Fibroblast of villous mesenchyme (primary cell): ENCODE data around the gene WARS2. TPM values are rescaled to one million over a fixed set of nuclear protein-coding genes. Genes with fewer than 3 reads are reported as not detected.

Experiments used
- DNase-seq: peaks from one replicate; pipeline ENCODE4 v3.0.0-alpha.2; 2010; ENCODE audit warnings: low read depth
- H3K4me3 ChIP-seq: 2 replicates; pipeline ENCODE4 v1.5.1; 2011; ENCODE audit warnings: low read depth, mild to moderate bottlenecking, low read length
- CTCF ChIP-seq: IDR thresholded peaks from 2 replicates; pipeline ENCODE4 v1.5.1; 2012; ENCODE audit warnings: low read depth, mild to moderate bottlenecking, low read length; ENCODE audit not compliant: insufficient read depth
- total RNA-seq: library from RNA; depleted of rRNA; stranded (reverse); fragments of >200 nt; gene quantifications from 2 replicates; pipeline ENCODE4 v1.2.3, GENCODE V29; 2012

The WARS2 gene
- total RNA-seq, 1 donor = 20.3 TPM

GRCh38 chr1:119150150-119150549, 9.7 kb upstream of the WARS2 start:
- no peak overlapping the region for H3K4me3 ChIP-seq
- DNase-seq = no peak
- no peak for TF ChIP-seq CTCF

GRCh38 chr1:119147661-119148090, 7.2 kb upstream of the WARS2 start:
- H3K4me3 ChIP-seq = no peak overlapping the region
- TF ChIP-seq CTCF = no peak
- peak; percentile 70 for DNase-seq

- no peak for TF ChIP-seq CTCF
- H3K4me3 ChIP-seq = no peak overlapping the region
- DNase-seq = no peak
Observed at GRCh38 chr1:119146466-119146865, 6.0 kb upstream of the WARS2 start.

- no peak for DNase-seq
- H3K4me3 ChIP-seq = no peak overlapping the region
- TF ChIP-seq CTCF = no peak
Observed at GRCh38 chr1:119144813-119145212, 4.4 kb upstream of the WARS2 start.

GRCh38 chr1:119143706-119144105, 3.3 kb upstream of the WARS2 start:
- DNase-seq = no peak
- TF ChIP-seq CTCF = no peak
- H3K4me3 ChIP-seq = no peak overlapping the region

GRCh38 chr1:119141660-119142059, 1.2 kb upstream of the WARS2 start:
- DNase-seq = no peak
- no peak for TF ChIP-seq CTCF
- H3K4me3 ChIP-seq = peak overlapping the region; percentile 90

- DNase-seq = peak; percentile 42
- peak; percentile 46 for TF ChIP-seq CTCF
- H3K4me3 ChIP-seq = peak overlapping the region; percentile 90
Observed at GRCh38 chr1:119141020-119141424, 569 bp upstream of the WARS2 start.
